Fibroblast of villous mesenchyme (primary cell): ENCODE data around the gene VPS26B. TPM values are rescaled to one million over a fixed set of nuclear protein-coding genes. Genes with fewer than 3 reads are reported as not detected.
"Not testable (repeated sequence)": the region's sequence is repeated elsewhere in the genome, so short reads cannot be mapped to it uniquely, and the experiment has no call there.

Experiments used
- DNase-seq: peaks from one replicate; pipeline ENCODE4 v3.0.0-alpha.2; 2010; ENCODE audit warnings: low read depth
- H3K4me3 ChIP-seq: 2 replicates; pipeline ENCODE4 v1.5.1; 2011; ENCODE audit warnings: low read depth, mild to moderate bottlenecking, low read length
- total RNA-seq: library from RNA; depleted of rRNA; stranded (reverse); fragments of >200 nt; gene quantifications from 2 replicates; pipeline ENCODE4 v1.2.3, GENCODE V29; 2012
- TF ChIP-seq, protein P1 (sequence below): IDR thresholded peaks from 2 replicates; pipeline ENCODE4 v1.5.1; 2012; ENCODE audit warnings: low read depth, mild to moderate bottlenecking, low read length; ENCODE audit not compliant: insufficient read depth

VPS26B gene
- 41.5 and 42.2 TPM in 2 replicates for total RNA-seq

DNA sequence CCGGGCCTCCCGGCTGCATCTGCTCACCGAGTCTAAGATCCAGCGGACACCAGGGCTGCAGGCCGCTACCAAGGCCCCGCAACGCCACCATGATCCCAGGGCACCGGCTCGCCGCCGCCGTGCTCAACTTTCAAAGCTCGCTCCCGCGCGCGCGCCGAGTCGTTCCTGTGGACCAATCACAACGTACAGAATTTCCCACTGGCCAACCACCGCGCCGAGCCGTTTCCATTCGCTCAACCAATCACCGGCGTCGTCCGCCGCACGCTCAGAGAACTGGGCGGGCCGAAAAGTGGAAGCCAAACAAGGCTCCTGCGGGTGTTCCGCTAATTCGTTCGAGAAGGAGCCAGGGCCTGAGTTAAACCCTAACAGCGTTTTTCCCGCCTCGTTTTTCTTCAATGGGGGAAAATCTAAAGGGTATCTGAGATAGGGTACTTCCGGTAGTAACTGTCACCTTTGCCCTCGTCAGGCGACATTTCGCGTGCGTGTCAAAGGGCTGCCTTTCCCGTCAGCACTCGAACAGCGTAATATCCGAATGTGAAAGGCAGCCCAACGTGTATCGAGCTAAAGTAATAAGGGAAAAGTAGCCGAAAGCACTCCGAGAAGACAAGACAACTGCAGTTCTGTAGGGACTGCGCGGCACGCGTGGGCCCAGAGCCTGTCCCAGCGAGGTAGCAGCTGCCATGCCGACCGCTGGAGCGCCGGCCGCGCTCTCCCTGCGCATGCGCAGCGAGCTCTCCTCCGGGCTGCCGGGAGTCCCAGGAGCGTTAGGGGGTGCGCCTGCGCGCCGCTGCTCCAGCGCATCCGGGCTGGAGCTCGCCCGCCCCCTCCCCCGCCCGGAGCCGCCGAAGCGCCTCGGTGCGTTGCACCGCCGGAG, at the start of gene VPS26B, which contains the start of gene NCAPD3:
Gene VPS26B (plus strand): TSS at position 836 of the 874 bp plus-strand sequence. CDS start 452 bp downstream, outside the sequence.
Gene NCAPD3 (minus strand): TSS at position 132 of the 874 bp plus-strand sequence. CDS start 41 bp downstream, at position 91.
- TF ChIP-seq, protein P1, sequence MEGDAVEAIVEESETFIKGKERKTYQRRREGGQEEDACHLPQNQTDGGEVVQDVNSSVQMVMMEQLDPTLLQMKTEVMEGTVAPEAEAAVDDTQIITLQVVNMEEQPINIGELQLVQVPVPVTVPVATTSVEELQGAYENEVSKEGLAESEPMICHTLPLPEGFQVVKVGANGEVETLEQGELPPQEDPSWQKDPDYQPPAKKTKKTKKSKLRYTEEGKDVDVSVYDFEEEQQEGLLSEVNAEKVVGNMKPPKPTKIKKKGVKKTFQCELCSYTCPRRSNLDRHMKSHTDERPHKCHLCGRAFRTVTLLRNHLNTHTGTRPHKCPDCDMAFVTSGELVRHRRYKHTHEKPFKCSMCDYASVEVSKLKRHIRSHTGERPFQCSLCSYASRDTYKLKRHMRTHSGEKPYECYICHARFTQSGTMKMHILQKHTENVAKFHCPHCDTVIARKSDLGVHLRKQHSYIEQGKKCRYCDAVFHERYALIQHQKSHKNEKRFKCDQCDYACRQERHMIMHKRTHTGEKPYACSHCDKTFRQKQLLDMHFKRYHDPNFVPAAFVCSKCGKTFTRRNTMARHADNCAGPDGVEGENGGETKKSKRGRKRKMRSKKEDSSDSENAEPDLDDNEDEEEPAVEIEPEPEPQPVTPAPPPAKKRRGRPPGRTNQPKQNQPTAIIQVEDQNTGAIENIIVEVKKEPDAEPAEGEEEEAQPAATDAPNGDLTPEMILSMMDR: no peak
- peak; percentile 96 for DNase-seq
- H3K4me3 ChIP-seq: peak within 1 kb of the TSS; percentile 71

DNA sequence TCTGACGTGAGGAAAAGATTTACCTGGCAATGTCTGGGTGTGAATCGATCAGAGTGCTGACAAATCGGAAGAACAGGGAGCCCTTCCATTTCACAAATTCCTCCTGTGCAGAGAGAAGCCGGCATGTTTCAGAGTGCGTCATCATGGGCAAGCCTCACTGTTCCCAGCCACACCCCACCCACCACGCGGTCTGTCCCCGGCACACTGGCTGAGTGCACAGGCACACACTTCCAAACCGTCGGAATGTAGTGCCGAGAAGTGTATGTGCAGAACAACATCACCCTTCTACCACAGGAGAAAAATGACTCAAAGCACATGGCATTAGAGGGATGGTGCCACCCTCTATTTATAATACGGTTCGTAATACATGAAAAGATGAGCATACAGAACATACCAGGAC, 48.2 kb upstream of the VPS26B start:
- TF ChIP-seq, protein P1: no peak
- DNase-seq: no peak
- no peak overlapping the region for H3K4me3 ChIP-seq

DNA sequence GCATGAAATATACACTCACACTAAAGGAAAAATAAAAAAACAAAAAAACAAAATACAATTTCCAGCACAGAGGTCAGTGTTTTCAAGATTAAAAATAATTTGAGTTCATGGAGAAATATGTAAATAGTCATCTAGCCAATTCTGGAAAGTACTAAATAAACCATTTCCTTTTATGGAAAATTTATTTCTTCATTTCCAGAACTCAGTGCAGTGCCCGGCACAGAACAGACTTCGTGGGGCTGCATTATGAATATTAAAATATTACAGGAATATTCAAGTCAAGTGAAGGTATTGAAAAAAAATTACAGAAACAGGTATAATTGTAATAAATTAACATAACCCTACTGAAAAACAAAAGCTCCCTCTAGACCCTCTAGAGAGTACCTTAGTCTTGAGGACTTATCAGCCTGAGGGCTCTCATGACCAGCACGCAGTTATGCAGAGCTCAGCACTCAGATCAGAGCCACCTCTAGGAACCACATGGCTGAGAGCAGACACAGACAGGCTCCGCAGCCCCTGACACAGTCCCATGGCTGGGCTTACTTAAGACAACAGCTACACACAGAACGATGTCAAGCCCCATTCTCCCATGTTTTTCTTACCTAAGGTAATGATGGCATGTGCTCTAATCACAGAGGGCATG, 46.3 kb upstream of the VPS26B start:
- TF ChIP-seq, protein P1: no peak

DNA sequence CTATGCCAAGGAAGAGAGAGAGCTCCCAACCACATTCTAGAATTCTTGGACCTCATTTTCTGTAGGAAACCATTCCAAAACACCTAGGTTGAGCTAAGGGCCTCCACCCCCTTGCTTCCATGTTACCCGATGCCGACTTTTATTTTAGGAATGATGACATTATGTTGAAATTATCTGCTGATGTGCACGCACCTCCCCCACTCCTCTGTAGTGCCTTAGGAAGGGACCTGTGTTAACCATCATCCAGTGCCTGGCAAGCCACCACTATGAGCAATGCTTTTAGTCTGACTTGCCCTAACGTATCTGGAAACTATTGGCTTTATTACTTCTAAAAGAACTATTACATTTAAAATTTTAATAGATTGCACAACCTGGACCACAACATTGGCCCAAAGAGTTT, 42.8 kb upstream of the VPS26B start:
- DNase-seq: peak; percentile 23
- TF ChIP-seq, protein P1: no peak

More for the DNA sequence above, 46.3 kb upstream of the VPS26B start:
- no peak overlapping the region for H3K4me3 ChIP-seq
- DNase-seq: peak; percentile 18

DNA sequence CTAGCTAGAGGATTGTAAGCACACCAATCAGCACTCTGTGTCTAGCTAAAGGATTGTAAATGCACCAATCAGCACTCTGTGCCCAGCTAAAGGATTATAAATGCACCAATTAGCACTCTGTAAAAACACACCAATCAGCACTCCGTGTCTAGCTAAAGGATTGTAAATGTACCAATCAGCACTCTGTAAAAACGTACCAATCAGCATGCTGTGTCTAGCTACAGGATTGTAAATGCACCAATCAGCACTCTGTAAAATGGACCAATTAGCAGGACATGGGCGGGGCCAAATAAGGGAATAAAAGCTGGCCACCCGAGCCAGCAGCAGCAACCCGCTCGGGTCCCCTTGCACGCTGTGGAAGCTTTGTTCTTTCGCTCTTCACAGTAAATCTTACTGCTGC, 36.4 kb upstream of the VPS26B start:
- H3K4me3 ChIP-seq, DNase-seq: not testable (repeated sequence)

More for the DNA sequence above, 42.8 kb upstream of the VPS26B start:
- H3K4me3 ChIP-seq: no peak overlapping the region

DNA sequence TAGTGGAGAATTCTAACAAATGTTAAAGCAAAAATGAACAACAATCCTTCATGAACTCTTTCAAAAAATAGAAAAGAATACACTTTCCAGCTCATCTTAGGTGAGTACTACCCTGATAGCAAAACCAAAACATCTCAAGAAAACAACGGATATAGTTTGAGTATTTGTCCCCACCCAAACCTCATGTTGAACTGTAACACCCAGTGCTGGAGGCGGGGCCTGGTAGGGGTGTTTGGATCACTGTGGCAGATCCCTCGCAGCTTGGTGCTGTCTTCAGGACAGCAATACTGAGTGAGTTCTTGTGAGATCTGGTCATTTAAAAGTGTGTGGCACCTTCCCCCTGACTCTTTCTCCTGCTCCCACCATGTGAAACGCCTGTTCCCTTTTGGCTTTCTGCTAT, 27.7 kb upstream of the VPS26B start:
- DNase-seq: no peak
- no peak overlapping the region for H3K4me3 ChIP-seq
- TF ChIP-seq, protein P1: no peak

DNA sequence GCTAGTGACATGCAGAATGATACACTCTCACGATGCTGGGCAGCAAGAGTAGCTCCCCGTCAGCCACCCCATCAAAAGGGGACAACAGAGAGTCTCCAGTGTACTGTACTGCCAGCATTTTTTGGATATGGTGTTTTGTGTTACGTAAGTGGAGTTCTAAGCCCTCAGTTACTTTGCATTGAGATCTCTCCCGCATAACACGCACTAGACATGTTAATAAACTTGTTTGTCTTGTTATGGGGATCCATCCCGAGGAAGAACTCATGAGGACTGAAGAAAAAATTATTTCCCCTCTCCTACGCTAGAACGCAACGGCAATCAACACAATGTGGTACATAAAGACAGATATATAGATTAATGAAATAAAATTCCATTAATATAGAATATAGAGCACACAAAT, 24.9 kb upstream of the VPS26B start:
- TF ChIP-seq, protein P1: no peak
- no peak for DNase-seq
- H3K4me3 ChIP-seq: no peak overlapping the region
